ENCODE measurements around the gene KATNB1. TPM values are rescaled to one million over a fixed set of nuclear protein-coding genes. Genes with fewer than 3 reads are reported as not detected.

Gene KATNB1
- total RNA-seq, 1 experiment from 2014 or later, result 60.4 TPM

GRCh38 chr16:57697896-57698537 is 37.6 kb upstream of the KATNB1 start (continued):
- TF ChIP-seq JAZF1 (CRISPR knock-in tag; IDR thresholded peaks at IDR 0.05) (no peak), CREM (CRISPR knock-in tag; IDR thresholded peaks at IDR 0.05) (no peak), MLX (CRISPR knock-in tag; IDR thresholded peaks at IDR 0.05) (no peak), E2F5 (CRISPR knock-in tag; IDR thresholded peaks at IDR 0.05) (no peak), ARID4B (CRISPR knock-in tag; IDR thresholded peaks at IDR 0.05; ENCODE audit: borderline replicate concordance) (no peak), ZNF512 (CRISPR knock-in tag; IDR thresholded peaks at IDR 0.05; ENCODE audit: borderline replicate concordance) (no peak), CBFB (CRISPR knock-in tag; IDR thresholded peaks at IDR 0.05; ENCODE audit: low read depth) (no peak), ELF4 (CRISPR knock-in tag; IDR thresholded peaks at IDR 0.05; ENCODE audit: low read depth) (no peak), USF1 (CRISPR knock-in tag; IDR thresholded peaks at IDR 0.05) (no peak), ATF6 (CRISPR knock-in tag; IDR thresholded peaks at IDR 0.05) (no peak)

GRCh38 chr16:57698812-57699405 is 36.7 kb upstream of the KATNB1 start:
- ChIA-PET CTCF (interaction anchor here (0.8 kb wide), 1 partner anchor 70 kb away, joined by 3 read pairs; the partner anchor contains the start of gene ADGRG1), POLR2A (no interaction called here)
- Mint-ChIP-seq H3K4me1 (peaks cover 6% of the 10 kb centered on the region), H3K36me3 (no peaks in the 10 kb centered on the region), H3K27ac (no peak overlapping the region), H3K27me3 (ENCODE audit: low read depth) (no peaks in the 10 kb centered on the region), H3K9me3 (no peaks in the 10 kb centered on the region), H3K4me3 (no peak overlapping the region)
- ATAC-seq (no peak), DNase-seq (ENCODE audit: low spot score) (no peak)
- no peak for TF ChIP-seq NFATC4 (CRISPR knock-in tag; IDR thresholded peaks at IDR 0.05)
- no peak for TF ChIP-seq ATF1 (CRISPR knock-in tag; IDR thresholded peaks at IDR 0.05)
- no peak for TF ChIP-seq CREB1 (CRISPR knock-in tag; IDR thresholded peaks at IDR 0.05)
- TF ChIP-seq TEAD4 (CRISPR knock-in tag; IDR thresholded peaks at IDR 0.05), result no peak
- TF ChIP-seq ERG (CRISPR knock-in tag; IDR thresholded peaks at IDR 0.05), result no peak
- no peak for TF ChIP-seq PRRX2 (CRISPR knock-in tag; IDR thresholded peaks at IDR 0.05)
- TF ChIP-seq PREB (CRISPR knock-in tag; IDR thresholded peaks at IDR 0.05; ENCODE audit: borderline replicate concordance), result no peak
- TF ChIP-seq ZNF425 (CRISPR knock-in tag; conservative IDR thresholded peaks at IDR 0.05), result no peak
